Measurements from ENCODE around the gene FAM169A.

FAM169A gene

DNA sequence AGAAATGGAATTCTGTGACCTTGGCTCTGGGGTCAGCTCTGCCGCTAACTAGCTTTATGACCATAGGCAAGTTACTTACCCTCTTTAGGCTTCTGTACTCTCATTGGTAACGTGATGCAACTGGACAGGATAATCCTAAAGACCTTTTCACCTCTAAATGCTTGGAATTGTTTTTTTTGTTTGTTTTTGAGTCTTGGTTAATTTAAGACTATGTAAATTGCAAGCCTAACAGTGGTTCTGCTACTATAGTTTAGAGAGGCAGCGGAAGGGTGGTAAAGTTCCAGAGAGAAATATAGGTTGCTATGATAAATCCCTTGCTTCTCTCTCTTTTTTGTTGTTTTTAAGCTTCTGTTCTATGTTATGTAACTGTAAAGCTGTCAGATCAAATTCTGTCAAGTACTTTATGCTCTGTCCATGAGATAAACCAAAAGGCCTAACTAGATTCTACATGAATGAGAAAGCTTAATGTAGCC, 17.6 kb downstream of the FAM169A start:
- no peak for DNase-seq (ENCODE audit: extremely low read depth, insufficient read length)

DNA sequence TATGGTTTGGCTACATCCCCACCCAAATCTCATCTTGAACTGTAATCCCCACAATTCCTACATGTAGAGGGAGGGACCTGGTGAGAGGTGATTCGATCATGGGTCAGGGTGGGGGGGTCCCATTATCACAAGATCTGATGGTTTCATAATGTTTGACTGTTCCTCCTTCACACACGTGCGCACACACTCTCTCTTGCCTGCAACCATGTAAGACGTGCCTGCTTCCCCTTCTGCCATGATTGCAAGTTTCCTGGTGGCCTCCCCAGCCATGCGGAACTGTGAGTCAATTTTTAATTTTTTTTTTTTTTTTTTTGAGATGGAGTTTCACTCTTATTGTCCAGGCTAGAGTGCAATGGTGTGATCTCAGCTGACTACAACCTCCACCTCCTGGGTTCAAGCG, 27.0 kb downstream of the FAM169A start:
- TF ChIP-seq, protein P1, sequence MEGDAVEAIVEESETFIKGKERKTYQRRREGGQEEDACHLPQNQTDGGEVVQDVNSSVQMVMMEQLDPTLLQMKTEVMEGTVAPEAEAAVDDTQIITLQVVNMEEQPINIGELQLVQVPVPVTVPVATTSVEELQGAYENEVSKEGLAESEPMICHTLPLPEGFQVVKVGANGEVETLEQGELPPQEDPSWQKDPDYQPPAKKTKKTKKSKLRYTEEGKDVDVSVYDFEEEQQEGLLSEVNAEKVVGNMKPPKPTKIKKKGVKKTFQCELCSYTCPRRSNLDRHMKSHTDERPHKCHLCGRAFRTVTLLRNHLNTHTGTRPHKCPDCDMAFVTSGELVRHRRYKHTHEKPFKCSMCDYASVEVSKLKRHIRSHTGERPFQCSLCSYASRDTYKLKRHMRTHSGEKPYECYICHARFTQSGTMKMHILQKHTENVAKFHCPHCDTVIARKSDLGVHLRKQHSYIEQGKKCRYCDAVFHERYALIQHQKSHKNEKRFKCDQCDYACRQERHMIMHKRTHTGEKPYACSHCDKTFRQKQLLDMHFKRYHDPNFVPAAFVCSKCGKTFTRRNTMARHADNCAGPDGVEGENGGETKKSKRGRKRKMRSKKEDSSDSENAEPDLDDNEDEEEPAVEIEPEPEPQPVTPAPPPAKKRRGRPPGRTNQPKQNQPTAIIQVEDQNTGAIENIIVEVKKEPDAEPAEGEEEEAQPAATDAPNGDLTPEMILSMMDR (IDR thresholded peaks at IDR 0.05; ENCODE audit: insufficient read depth, low read length, poor library complexity, severe bottlenecking) = no peak
- Histone ChIP-seq H3K4me3 (replicated peaks; ENCODE audit: low read depth, low read length) (no peak overlapping the region), H3K27me3 (replicated peaks; ENCODE audit: control insufficient read depth, insufficient read depth, low read length) (no peaks in the 10 kb centered on the region), H3K36me3 (ENCODE audit: control insufficient read depth, insufficient read depth, low read length) (no peaks in the 10 kb centered on the region)
- no peak for DNase-seq (ENCODE audit: extremely low read depth, insufficient read length)

More for the DNA sequence above, 17.6 kb downstream of the FAM169A start:
- Histone ChIP-seq H3K36me3 (ENCODE audit: control insufficient read depth, insufficient read depth, low read length) (no peaks in the 10 kb centered on the region), H3K4me3 (replicated peaks; ENCODE audit: low read depth, low read length) (no peak overlapping the region), H3K27me3 (replicated peaks; ENCODE audit: control insufficient read depth, insufficient read depth, low read length) (no peaks in the 10 kb centered on the region)
- TF ChIP-seq, protein P1 (IDR thresholded peaks at IDR 0.05; ENCODE audit: insufficient read depth, low read length, poor library complexity, severe bottlenecking) = no peak

DNA sequence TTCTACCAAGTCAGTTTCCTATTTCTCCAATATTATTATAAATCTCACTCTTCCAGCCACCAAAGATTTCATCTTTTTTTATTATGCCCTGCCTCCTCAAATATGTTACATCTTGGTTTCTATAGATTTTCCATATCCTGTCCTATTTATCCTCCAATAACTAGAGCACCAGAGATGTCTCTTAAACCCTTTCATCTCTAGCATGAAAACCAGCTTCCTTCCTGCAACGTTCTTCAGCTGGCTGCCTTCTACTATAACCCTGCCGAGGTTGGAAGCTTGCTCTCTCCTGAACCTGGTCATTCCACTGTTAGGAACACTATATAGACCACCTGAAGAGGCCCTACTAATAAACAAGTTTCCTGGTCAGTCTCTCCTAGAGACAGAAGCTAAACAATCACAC, 27.9 kb downstream of the FAM169A start:
- Histone ChIP-seq H3K4me3 (replicated peaks; ENCODE audit: low read depth, low read length) (no peak overlapping the region), H3K27me3 (replicated peaks; ENCODE audit: control insufficient read depth, insufficient read depth, low read length) (no peaks in the 10 kb centered on the region), H3K36me3 (ENCODE audit: control insufficient read depth, insufficient read depth, low read length) (no peaks in the 10 kb centered on the region)
- TF ChIP-seq, protein P1 (IDR thresholded peaks at IDR 0.05; ENCODE audit: insufficient read depth, low read length, poor library complexity, severe bottlenecking) = no peak
- DNase-seq (ENCODE audit: extremely low read depth, insufficient read length) = no peak

- Histone ChIP-seq H3K4me3 (replicated peaks; ENCODE audit: low read depth, low read length) (no peak overlapping the region), H3K36me3 (ENCODE audit: control insufficient read depth, insufficient read depth, low read length) (no peaks in the 10 kb centered on the region), H3K27me3 (replicated peaks; ENCODE audit: control insufficient read depth, insufficient read depth, low read length) (no peaks in the 10 kb centered on the region)
- TF ChIP-seq, protein P1 (IDR thresholded peaks at IDR 0.05; ENCODE audit: insufficient read depth, low read length, poor library complexity, severe bottlenecking) = no peak
- no peak for DNase-seq (ENCODE audit: extremely low read depth, insufficient read length)
Observed at GRCh38 chr5:74837115-74837514, 29.1 kb downstream of the FAM169A start.

DNA sequence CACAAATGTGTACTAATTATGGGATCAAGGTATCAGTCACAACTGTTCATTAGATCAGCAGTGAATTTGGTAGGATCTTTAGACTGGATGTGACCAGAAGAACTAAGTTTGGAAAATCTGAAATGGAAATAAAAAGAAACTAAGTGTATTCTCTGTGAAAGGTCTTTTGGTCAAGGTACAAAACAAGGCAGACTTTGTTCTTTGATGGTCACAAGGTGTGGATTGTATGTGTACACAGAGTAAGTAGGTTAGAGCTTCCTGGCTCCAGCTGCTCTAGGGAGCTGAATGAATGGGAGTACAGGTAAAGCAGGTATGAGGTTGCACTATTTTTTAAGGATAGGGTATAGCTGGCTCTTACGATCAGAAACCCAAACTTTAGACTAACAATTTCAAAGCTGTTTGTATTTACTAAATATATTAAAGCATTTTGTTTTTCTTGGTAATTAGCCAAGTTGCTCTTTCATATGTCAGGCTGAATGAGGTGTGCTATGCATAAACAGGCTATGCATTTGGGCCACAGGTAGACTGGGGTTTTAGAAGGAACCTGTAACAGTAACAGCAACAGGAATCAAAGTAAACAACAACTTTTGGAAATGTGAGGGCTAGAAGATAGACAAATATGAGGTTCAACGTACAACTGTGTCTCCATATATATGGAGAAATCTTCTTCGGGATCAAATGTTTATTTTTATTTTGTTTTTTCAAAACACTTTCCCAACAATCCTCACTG, 32.5 kb downstream of the FAM169A start:
- TF ChIP-seq, protein P1 (IDR thresholded peaks at IDR 0.05; ENCODE audit: insufficient read depth, low read length, poor library complexity, severe bottlenecking) = no peak
- H3K36me3 ChIP-seq (ENCODE audit: control insufficient read depth, insufficient read depth, low read length) = no peaks in the 10 kb centered on the region

More for the DNA sequence above, 32.5 kb downstream of the FAM169A start:
- H3K27me3 ChIP-seq (replicated peaks; ENCODE audit: control insufficient read depth, insufficient read depth, low read length) = no peaks in the 10 kb centered on the region
- no peak overlapping the region for H3K4me3 ChIP-seq (replicated peaks; ENCODE audit: low read depth, low read length)
- DNase-seq (ENCODE audit: extremely low read depth, insufficient read length) = no peak

Data from GM06990 (cell line).